HL-60 (cell line): Measurements from ENCODE around the gene MAN1C1.

Experiments used
- DNase-seq, 2 experiments: peaks; one replicate each; pipeline ENCODE4 v3.0.0-alpha.2; 2010 to 2020; ENCODE audit warnings: low read depth in 1 of 2, low spot score in 1 of 2
- H3K27ac ChIP-seq: fragments of 250-450 bp; sonication (Bioruptor Pico); replicated peaks from 2 replicates; pipeline ENCODE4 v1.5.1; 2020; ENCODE audit warnings: mild to moderate bottlenecking, moderate library complexity
- H3K27me3 ChIP-seq: fragments of 250-450 bp; sonication (Bioruptor Pico); 2 replicates; pipeline ENCODE4 v1.5.1; 2021; ENCODE audit warnings: mild to moderate bottlenecking, moderate library complexity; ENCODE audit not compliant: insufficient read depth, poor library complexity, severe bottlenecking
- H3K4me3 ChIP-seq: replicated peaks from 2 replicates; pipeline ENCODE4 v1.5.1; 2011; ENCODE audit warnings: mild to moderate bottlenecking, control low read depth, low read length; ENCODE audit not compliant: insufficient read depth
- CTCF ChIP-seq: IDR thresholded peaks from one replicate; pipeline ENCODE4 v1.5.1; 2011; ENCODE audit warnings: low read length, control low read depth, inconsistent platforms; ENCODE audit not compliant: insufficient read depth
- GABPA ChIP-seq: IDR thresholded peaks from 2 replicates; pipeline ENCODE4 v1.6.1; 2012; ENCODE audit warnings: low read depth
- POLR2AphosphoS5 ChIP-seq: IDR thresholded peaks from 2 replicates; pipeline ENCODE4 v1.6.1; 2012; ENCODE audit warnings: low read depth
- REST ChIP-seq: IDR thresholded peaks from 2 replicates; pipeline ENCODE4 v1.6.1; 2012; ENCODE audit warnings: low read depth; ENCODE audit not compliant: insufficient replicate concordance
- SPI1 ChIP-seq: IDR thresholded peaks from 2 replicates; pipeline ENCODE4 v1.6.1; 2012; ENCODE audit warnings: low read depth, mild to moderate bottlenecking, borderline replicate concordance

Gene MAN1C1

GRCh38 chr1:25664357-25665199 is 48.0 kb downstream of the MAN1C1 start:
- H3K27ac ChIP-seq, result no peak overlapping the region
- no peak for TF ChIP-seq REST
- DNase-seq, result no peak
- no peaks in the 10 kb centered on the region for H3K27me3 ChIP-seq
- H3K4me3 ChIP-seq, result no peak overlapping the region

- TF ChIP-seq POLR2AphosphoS5 (no peak), GABPA (no peak), REST (no peak), CTCF (no peak), SPI1 (no peak)
- no peak for DNase-seq
- Histone ChIP-seq H3K27ac (no peak overlapping the region), H3K4me3 (no peak overlapping the region), H3K27me3 (no peaks in the 10 kb centered on the region)
Observed at GRCh38 chr1:25666460-25666859, 49.9 kb downstream of the MAN1C1 start.

GRCh38 chr1:25668931-25669573 is 52.5 kb downstream of the MAN1C1 start:
- H3K4me3 ChIP-seq, result no peak overlapping the region
- no peaks in the 10 kb centered on the region for H3K27me3 ChIP-seq
- H3K27ac ChIP-seq, result no peak overlapping the region
- DNase-seq, result no peak
- TF ChIP-seq SPI1, result no peak

- Histone ChIP-seq H3K27ac (no peak overlapping the region), H3K4me3 (no peak overlapping the region), H3K27me3 (no peaks in the 10 kb centered on the region)
- no peak for TF ChIP-seq SPI1
- no peak for TF ChIP-seq GABPA
- no peak for TF ChIP-seq CTCF
- TF ChIP-seq REST, result no peak
- no peak for TF ChIP-seq POLR2AphosphoS5
- DNase-seq, result no peak
Observed at GRCh38 chr1:25669781-25670567, 53.4 kb downstream of the MAN1C1 start.
